SH-SY5Y (cell line): ENCODE data around the gene ZNF664.

Experiments used
- GATA2 ChIP-seq: IDR thresholded peaks from 2 replicates; pipeline ENCODE4 v1.6.1; 2011; ENCODE audit warnings: mild to moderate bottlenecking, low read depth, low read length
- GATA3 ChIP-seq: IDR thresholded peaks from 2 replicates; pipeline ENCODE4 v1.6.1; 2011; ENCODE audit warnings: low read depth, mild to moderate bottlenecking, low read length, moderate library complexity

DNA sequence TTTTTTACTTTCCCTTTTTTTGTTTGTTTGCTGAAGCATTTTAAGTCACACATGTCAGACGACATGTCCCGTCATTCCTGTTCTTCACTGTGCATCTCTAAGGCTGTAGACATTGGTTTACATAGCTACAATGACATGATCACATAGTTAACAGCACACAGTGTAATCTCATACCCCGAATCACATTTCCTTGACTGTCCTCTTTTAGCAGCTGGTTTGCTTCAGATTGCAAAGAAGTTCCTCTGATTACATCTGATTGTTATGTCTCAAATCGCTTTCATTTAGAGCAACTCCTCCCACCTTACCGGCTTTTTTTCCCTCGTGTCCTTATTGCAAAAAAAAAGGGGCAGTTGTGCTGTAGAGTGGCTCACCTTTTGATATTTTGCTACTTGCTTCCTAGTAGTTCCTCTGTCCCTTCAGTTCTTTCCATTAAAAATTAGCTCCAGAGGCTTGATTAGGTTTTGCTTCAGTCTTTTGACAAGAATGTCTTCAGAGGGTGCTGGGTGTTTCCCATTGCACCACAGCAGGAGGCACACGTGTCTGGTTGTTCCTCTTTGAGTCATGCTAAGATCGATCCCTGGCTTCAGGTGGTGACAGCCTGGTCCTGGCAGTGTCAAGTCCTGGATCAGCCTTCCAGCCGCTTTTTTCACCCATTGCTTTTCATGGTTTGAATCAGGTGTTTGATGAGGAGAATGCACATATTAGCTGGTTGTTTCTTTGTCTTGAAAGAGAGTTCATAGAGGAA is 35.0 kb downstream of the ZNF664 start:
- no peak for TF ChIP-seq GATA2
- TF ChIP-seq GATA3 = no peak
